ENCODE data around the gene LAMP1.
"Not testable (repeated sequence)": the region's sequence is repeated elsewhere in the genome, so short reads cannot be mapped to it uniquely, and the experiment has no call there.

The LAMP1 gene

GRCh38 chr13:113297370-113298042 is 467 bp downstream of the LAMP1 start:
- DNase-seq (ENCODE audit: low spot score): no peak

- DNase-seq (ENCODE audit: low spot score): no peak
Observed at GRCh38 chr13:113298043-113298945, 1.3 kb downstream of the LAMP1 start.

GRCh38 chr13:113299951-113300350 is 2.9 kb downstream of the LAMP1 start:
- DNase-seq (ENCODE audit: low spot score): no peak

GRCh38 chr13:113302986-113303385 is 5.9 kb downstream of the LAMP1 start:
- DNase-seq (ENCODE audit: low spot score): no peak

GRCh38 chr13:113304121-113304520 is 7.1 kb downstream of the LAMP1 start:
- DNase-seq (ENCODE audit: low spot score): no peak

GRCh38 chr13:113305208-113305607 is 8.2 kb downstream of the LAMP1 start:
- DNase-seq (ENCODE audit: low spot score): no peak

GRCh38 chr13:113307491-113307890 is 10.5 kb downstream of the LAMP1 start:
- DNase-seq (ENCODE audit: low spot score): no peak

- DNase-seq (ENCODE audit: low spot score): no peak
Observed at GRCh38 chr13:113309473-113309872, 12.4 kb downstream of the LAMP1 start.

- not testable (repeated sequence) for DNase-seq (ENCODE audit: low spot score)
Observed at GRCh38 chr13:113314112-113314511, 17.1 kb downstream of the LAMP1 start.

- DNase-seq (ENCODE audit: low spot score): not testable (repeated sequence)
Observed at GRCh38 chr13:113314895-113315470, 17.9 kb downstream of the LAMP1 start.

- no peak for DNase-seq (ENCODE audit: low spot score)
Observed at GRCh38 chr13:113315992-113316391, 19.0 kb downstream of the LAMP1 start.

- no peak for DNase-seq (ENCODE audit: low spot score)
Observed at GRCh38 chr13:113317031-113317430, 20.0 kb downstream of the LAMP1 start.

- DNase-seq (ENCODE audit: low spot score): no peak
Observed at GRCh38 chr13:113318956-113319355, 21.9 kb downstream of the LAMP1 start.

- DNase-seq (ENCODE audit: low spot score): no peak
Observed at GRCh38 chr13:113319371-113319770, 22.3 kb downstream of the LAMP1 start.

- no peak for DNase-seq (ENCODE audit: low spot score)
Observed at GRCh38 chr13:113320226-113320875, 23.3 kb downstream of the LAMP1 start.

GRCh38 chr13:113321546-113321945 is 24.5 kb downstream of the LAMP1 start:
- DNase-seq (ENCODE audit: low spot score): no peak

GRCh38 chr13:113322043-113322461 is 25.0 kb downstream of the LAMP1 start:
- no peak for DNase-seq (ENCODE audit: low spot score)

GRCh38 chr13:113322890-113323651 is 26.0 kb downstream of the LAMP1 start:
- DNase-seq (ENCODE audit: low spot score): no peak

GRCh38 chr13:113323869-113324268 is 26.8 kb downstream of the LAMP1 start:
- no peak for DNase-seq (ENCODE audit: low spot score)

GRCh38 chr13:113324398-113324797 is 27.4 kb downstream of the LAMP1 start:
- no peak for DNase-seq (ENCODE audit: low spot score)

- DNase-seq (ENCODE audit: low spot score): no peak
Observed at GRCh38 chr13:113325779-113326178, 28.7 kb downstream of the LAMP1 start.

All from SK-N-DZ (cell line).